ENCODE data around the gene ZDHHC6. TPM values are rescaled to one million over a fixed set of nuclear protein-coding genes. Genes with fewer than 3 reads are reported as not detected.
"Not testable (repeated sequence)": the region's sequence is repeated elsewhere in the genome, so short reads cannot be mapped to it uniquely, and the experiment has no call there.

ZDHHC6 gene
- polyA plus RNA-seq, 1 donor, result 29.3 TPM

DNA sequence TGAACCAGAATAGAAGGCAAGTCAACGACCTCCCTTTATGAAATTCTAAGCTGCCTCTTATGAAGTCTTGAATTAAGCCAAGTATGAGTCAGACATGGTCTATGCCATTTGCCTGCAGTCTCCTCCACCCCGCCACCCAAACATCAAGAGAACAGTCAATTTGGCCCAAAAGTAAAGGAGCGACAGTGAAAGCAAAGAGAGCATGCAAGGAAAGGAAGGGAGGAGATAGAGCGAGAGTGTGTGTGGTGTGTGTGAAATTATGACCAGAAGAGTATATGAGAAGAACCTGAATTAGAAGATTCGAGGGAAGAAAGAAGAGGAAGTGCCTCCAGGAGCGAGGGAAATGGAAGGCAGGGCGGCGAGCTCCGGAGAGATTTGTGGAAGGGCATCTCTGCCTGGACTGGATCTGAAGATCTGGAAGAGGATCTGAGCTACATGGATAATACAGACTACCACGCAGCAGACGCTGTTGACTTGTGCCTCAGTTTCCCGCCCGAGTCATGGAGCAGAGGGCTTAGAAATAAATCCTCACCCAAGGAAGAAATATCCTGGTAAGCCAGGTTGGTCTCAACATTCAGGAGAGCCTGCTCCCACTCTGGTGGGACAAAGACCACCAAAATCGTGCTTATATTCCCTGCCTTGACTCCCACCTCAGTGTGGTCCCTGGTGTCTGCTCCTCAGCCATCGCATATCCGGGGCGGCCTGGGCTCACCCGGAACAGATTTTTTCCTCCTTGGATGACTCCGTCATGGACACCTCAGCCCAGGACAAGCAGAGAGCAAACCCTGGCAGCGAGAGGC, 459 bp downstream of the ZDHHC6 start:
- no peak for DNase-seq

- DNase-seq, result no peak
These were observed 4.7 kb downstream of the ZDHHC6 start for GRCh38 chr10:112442063-112442462.

DNA sequence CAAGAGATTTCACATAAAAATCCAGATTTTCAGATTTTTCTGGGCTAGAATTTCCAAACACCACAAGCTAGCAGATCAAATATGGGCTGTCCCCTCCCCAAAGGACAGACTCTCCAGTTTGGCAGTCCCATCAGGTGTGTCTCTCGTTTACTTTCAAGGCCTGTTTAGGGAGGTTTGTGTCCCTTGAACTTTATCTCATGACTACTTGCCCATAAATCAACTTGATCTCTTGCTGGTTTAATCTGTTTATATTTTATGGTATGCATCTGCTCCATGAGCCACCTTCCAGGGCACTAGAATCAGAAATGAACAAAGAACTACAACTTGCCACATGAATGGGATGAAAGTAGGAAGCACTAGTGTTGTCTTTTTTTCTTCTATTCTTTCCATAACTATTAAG, 5.2 kb downstream of the ZDHHC6 start:
- no peak for DNase-seq

DNA sequence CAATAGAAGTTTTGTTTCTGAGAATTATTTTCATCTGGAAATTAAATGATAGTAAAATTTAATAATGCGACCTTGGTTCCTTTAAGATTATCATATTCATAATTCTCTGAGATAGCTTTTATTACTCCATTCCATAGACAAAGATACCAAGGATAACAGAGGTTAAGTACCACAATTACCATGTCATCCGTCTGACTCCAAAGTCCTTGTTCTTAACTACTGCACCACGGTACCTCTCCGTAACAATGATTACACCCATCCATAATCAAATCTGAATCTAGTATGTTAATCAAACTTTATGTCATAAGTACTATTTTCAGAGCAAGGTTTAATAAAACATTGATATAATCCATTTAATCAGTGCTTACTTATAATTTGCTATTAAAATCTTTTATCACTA, 8.4 kb downstream of the ZDHHC6 start:
- DNase-seq, result no peak

- DNase-seq, result peak; percentile 8
These were observed 11.6 kb downstream of the ZDHHC6 start for GRCh38 chr10:112434988-112435619.

GRCh38 chr10:112433136-112433535, 13.6 kb downstream of the ZDHHC6 start:
- no peak for DNase-seq

DNA sequence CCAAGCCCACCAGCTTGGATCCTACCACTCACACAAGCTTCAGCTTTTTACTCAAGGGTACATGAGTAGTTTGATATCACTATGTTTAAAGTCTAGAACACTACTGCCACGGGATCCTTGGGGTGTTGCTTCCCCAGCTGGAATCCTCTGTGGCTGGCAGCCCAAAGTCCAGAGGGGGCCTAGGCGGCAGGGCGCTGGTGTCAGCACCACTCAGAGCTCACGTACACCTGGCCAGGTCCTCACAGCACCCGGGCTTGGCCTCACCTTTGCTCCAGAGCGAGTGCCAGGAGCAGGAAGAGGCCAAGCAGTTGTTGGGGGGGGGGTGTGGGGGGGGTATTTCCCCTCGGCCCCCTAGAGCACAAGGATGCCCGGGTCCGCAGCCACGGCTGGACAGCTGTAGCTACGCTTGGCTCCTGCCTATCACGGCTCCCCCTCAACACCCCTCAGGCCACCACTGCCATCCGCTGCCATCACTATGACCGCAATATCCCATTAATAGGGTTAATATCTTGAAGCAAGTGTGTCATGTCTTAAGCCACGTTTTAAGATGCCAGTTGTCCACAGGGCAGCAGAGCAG, 17.0 kb downstream of the ZDHHC6 start:
- no peak for DNase-seq

DNA sequence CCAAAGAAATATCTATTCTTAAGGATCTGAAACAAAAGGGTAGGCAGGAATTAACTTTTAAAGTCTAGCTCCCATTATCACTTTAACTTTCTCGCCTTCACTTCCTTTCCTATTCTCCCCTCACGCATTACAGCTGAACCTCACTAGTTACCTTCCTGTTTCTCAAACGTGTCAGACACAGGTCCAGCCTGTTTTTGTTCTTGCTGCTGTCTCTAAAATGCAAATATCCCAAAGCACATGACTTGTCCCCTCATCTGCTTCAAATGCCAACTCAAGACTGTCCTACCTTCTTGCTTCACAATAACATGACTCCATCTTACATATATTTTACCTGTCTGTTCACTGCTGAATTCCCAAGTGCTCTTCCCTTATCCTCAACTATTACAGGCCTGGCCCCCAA, 17.6 kb downstream of the ZDHHC6 start:
- no peak for DNase-seq

- no peak for DNase-seq
These were observed 20.6 kb downstream of the ZDHHC6 start for GRCh38 chr10:112426111-112426510.

GRCh38 chr10:112424651-112425050, 22.1 kb downstream of the ZDHHC6 start:
- no peak for DNase-seq

GRCh38 chr10:112421731-112422130, 25.0 kb downstream of the ZDHHC6 start:
- no peak for DNase-seq

GRCh38 chr10:112412696-112413095, 34.0 kb downstream of the ZDHHC6 start:
- DNase-seq, result no peak

- no peak for DNase-seq
These were observed 37.0 kb downstream of the ZDHHC6 start for GRCh38 chr10:112409755-112410154.

DNA sequence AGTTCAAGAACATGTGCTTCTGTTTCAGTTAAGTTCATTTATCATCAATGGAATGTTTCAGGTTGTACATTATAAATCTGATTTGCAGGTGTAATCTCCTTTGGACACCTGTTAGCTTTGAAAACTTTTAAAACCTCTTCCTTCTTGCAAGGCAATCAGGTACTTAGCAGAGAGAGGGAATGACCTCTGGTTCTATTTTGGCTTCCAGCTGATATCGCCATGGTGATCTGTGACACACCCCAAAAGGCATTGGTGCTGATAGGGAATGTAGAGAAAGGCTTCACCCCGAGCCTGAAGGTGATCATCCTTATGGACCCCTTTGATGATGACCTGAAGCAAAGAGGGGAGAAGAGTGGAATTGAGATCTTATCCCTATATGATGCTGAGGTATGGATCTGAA, 37.4 kb downstream of the ZDHHC6 start:
- no peak for DNase-seq

DNA sequence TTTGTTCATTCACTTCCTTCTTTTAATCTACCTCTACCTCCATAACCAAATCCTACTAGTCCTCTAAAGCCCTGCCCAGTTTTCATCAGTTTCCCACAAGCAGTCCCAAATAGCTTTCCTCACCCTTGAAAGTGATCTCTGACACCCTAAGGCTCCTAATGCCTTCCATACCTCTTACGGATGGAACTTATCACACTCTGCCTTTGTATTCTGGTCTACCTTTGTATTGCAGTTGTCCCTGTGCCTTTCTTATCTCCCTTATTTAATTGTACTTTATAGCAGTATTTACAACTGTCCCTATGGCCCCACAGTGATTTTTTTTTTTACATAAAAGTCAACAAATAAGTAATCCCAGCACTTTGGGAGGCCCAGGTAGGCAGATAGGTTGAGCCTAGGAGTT, 39.0 kb downstream of the ZDHHC6 start:
- no peak for DNase-seq

GRCh38 chr10:112406806-112407205, 39.9 kb downstream of the ZDHHC6 start:
- not testable (repeated sequence) for DNase-seq

DNA sequence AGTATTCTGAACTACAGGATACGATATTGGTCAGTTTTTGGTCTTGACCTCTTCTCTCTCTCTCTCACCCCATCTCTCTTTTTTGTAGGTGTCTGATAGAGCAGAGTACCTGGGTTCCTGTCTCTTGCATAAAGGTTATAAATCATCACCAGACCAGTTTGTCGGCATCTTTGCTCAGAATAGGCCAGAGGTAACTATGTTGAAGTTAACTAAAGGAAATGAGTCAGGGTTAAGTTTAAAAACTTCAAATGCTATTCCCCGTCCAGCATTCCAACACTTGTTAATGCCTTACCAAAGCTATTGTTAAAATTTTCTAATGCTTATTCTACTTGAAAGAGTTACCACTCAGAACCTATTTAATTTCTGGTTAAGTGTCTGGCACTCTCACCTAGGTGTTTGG, 42.1 kb downstream of the ZDHHC6 start:
- DNase-seq, result no peak

DNA sequence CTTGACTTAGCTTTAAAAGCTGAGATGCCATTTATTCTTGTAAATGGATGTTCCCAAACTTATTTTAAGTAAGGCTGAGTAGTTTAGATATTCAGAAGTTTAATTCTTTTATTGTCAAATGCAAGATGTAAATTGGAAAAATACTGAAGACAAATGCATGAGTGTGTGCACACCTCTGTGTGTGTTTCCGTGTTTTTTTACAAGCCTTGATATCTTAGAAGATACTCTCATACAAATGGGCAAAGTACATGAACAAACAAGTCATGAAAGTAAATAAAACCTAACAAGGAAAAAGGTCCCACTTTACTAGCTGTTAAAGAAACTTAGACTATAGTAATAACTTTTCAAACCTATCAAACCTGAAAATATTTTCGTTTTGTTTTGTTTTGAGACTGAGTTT, 43.8 kb downstream of the ZDHHC6 start:
- DNase-seq, result no peak

DNA sequence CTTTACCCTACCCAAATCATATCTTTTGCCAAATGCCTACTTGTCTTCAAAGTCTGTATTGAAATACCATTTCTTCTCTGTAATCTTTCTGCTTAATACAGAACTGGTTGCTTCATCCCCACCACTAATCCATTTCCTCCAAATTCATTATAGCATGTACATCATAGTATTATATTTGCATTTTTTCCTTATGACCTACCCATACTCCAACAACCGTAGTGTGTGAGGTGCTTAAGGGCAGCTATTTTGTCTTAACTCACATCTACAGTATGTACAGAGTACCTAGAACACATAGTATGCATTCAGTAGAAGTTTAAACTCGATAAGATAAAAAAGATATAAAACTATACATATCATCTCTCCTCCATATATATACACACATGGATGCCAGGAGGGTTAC, 49.1 kb downstream of the ZDHHC6 start:
- no peak for DNase-seq

- no peak for DNase-seq
These were observed 50.7 kb downstream of the ZDHHC6 start for GRCh38 chr10:112395809-112396530.

- no peak for DNase-seq
These were observed 52.2 kb downstream of the ZDHHC6 start for GRCh38 chr10:112394475-112394875.

DNA sequence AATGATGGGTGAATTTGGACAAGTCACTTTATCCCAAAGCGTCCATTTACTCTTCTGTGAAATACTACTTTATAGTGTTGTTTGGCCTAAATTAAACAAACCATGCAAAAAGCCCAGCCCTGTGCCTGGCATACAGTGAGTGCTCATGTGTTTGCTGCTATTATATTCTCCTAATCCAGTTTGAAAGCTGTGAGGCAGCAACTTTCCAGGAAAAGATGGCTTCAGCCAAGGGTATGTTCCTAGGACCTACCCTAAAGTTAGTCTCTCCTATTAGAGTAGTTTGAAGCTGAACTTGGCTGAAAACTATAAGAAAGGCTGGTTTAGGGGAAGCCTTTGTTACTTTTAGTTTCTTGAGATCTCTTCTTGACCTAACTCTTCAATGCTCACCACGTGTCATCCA, 52.9 kb downstream of the ZDHHC6 start:
- no peak for DNase-seq

GRCh38 chr10:112393341-112393740, 53.4 kb downstream of the ZDHHC6 start:
- DNase-seq, result no peak
